NCI-H187 treated with DMSO at 0.1 percent for 48 hours (cell line): ENCODE measurements around the gene TXN2.
"Not testable (repeated sequence)": the region's sequence is repeated elsewhere in the genome, so short reads cannot be mapped to it uniquely, and the experiment has no call there.

ENCODE experiments used
- DNase-seq: peaks from one replicate; lab custom pipeline; 2025; lab: John Stamatoyannopoulos, UW

Gene TXN2, protein sequence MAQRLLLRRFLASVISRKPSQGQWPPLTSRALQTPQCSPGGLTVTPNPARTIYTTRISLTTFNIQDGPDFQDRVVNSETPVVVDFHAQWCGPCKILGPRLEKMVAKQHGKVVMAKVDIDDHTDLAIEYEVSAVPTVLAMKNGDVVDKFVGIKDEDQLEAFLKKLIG

GRCh38 chr22:36481393-36482168, at the start of gene TXN2:
TXN2 (minus strand) TSS chr22:36481640; CDS start chr22:36480837, 803 bp downstream.
- peak; percentile 73 for DNase-seq

GRCh38 chr22:36528795-36529751, 47.6 kb upstream of the TXN2 start, which contains the start of gene EIF3D:
EIF3D (minus strand) TSS chr22:36529166; CDS start chr22:36526121, 3,045 bp downstream.
- peak; percentile 79 for DNase-seq

- DNase-seq: no peak
These were observed 46.9 kb upstream of the TXN2 start for GRCh38 chr22:36528341-36528740.

GRCh38 chr22:36522662-36523061, 41.2 kb upstream of the TXN2 start:
- DNase-seq: no peak

GRCh38 chr22:36520423-36520822, 39.0 kb upstream of the TXN2 start:
- no peak for DNase-seq

DNA sequence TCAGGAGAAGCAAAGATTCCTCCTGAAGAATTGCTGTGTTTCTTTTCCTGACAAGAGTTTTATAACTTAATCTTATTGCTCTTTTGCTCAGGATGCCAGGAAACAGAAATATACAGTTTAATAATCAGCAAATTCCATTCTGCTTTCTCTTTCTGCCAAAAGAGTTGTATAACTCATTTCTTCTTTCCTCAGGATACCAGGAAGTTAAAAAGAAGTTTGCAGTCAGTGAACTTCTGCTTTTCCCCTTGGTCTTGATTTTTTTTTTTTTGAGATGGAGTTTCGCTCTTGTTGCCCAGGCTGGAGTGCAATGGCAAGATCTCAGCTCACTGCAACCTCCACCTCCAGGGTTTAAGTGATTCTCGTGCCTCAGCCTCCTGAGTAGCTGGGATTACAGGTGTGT, 38.5 kb upstream of the TXN2 start:
- DNase-seq: not testable (repeated sequence)

DNA sequence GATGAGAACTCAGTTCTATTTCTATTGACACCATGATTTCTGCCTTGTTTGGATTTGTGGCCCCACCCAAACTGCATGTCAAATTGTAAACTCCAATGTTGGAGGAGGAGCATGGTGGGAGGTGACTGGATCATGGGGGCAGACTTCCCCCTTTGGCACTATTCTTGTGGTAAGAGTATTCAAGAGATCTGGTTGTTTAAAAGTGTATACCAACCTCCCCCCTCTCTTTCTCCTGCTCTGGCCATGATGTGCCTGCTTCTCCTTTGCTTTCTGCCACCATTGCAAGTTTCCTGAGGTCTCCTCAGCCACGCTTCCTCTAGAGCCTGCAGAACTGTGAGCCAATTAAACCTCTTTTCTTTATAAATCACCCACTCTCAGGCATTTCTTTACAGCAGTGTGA, 33.3 kb upstream of the TXN2 start:
- no peak for DNase-seq

GRCh38 chr22:36512991-36513390, 31.6 kb upstream of the TXN2 start:
- no peak for DNase-seq

DNA sequence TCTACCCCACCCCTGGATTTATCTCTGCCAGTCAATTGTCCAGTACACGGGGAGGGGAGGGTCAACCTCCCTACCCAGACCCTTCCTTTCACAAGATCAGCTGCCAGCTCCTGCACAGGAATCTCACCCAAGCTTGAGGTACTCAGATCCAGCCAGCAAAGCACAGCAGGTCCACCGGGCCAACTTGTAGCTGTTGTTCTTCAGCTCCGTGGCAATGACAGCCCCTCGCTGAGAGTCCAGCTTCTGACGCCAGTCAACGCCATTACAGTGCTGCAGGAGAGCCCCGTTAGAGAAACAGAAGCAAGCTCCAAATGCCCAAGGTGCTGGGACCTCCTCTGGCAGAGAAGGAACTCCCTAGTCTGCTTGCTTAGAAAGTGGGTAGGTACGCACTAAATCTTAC, 30.9 kb upstream of the TXN2 start:
- no peak for DNase-seq

DNA sequence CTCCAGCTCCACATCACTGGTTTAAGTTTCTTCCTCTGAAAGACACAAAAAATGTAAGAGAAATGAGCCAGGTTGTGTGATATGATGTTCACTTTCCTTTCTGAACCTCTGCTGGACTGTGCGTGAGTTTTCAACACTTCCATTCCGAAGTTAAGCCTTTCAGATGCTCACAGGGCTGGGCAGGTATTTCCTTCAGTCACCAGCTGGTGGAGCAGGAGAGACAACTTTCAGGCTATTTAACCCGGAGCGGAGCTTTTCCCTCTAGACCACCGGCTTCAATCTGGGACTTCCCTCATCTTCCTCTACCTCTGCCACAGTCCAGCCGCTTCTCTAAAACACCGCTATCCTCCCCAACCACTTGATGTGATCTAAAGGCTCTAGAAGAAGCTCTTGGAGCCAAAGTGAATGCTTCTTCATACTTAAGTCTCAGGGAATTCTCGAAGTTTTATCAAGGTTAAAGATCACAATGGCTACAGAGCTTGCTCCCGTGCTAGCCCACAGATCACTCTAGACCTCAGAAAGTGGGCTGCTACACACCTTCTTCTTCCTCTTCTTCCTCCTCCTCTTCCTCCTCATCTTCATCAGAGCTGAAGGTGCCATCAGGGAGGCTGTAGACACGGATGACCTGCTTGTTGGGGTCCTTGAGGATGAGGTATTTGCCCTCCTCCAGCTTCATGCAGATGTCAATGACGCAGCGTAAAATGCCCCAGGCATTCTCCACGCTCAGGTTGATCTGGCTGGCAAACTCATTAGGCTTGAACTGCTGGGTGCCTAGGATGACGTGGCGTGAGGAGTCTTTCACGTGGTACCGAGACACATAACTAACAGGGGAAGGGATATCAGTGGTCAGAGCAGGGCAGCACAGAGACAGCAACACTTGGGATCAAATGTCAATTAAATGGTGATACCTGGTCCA, 29.8 kb upstream of the TXN2 start:
- DNase-seq: no peak

- DNase-seq: peak; percentile 77
These were observed 28.9 kb upstream of the TXN2 start for GRCh38 chr22:36510384-36510783.

DNA sequence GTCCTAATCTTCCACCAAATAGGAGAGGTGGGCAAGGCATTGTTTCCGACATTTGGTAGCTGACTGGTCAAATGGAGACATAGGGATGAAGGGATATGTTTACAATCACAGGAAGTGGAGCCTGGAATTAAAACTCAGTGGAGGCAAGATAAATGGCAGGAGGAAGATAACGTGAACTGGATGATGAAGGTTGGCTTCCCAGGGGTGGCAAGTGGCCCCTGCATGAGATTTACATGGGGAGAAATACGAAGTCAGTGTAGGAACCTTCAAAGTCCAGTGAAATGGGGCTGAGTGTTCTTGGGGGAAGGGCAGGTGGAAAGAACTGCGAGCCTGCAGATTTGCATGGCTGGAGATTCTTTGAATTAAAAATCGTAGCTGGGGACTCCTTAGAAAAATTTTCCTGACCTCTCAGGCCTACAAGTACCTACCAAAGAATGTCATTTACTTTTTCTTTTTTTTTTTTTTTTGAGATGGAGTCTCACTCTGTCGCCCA, 26.1 kb upstream of the TXN2 start:
- DNase-seq: no peak

- no peak for DNase-seq
These were observed 25.4 kb upstream of the TXN2 start, which contains the start of gene FOXRED2 for GRCh38 chr22:36506637-36507517. FOXRED2 (minus strand) TSS chr22:36507040; CDS start chr22:36506422, 618 bp downstream.

- DNase-seq: no peak
These were observed 24.7 kb upstream of the TXN2 start for GRCh38 chr22:36505998-36506635.

DNA sequence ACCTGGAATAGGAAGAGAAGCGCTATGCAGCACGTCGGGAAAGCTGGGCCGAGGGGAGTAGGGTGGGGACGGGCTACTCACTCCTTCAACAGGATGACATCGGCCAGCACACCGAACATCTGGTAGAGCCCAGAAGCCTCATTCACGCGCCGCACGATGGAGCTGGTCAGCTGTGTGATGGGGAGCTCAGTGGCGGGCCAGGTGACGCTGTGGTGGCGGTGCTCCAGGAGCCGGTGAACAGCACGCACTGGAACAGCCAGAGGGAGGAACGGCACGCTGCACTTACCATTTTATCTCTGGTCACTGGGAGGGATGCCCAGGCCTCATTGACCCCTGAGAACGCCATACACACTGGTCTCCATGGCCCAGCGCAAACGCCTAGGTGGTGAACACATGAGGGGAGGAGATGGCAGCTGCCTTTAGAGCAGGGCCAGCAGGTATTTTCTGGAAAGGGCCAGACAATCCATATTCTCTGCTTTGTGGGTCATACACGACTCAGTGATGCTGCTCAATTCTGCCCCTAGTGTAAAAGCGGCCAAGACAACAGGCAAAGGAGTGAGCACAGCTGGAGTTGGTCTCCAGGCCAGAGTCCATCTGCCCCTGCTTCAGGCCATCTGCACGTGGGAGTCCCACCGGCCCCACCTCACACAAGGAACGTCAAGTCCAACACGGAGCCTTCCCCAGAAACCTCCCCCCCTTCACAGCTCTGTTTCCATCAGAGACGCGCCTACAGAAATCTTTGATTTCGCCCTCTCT, 16.6 kb upstream of the TXN2 start:
- no peak for DNase-seq

DNA sequence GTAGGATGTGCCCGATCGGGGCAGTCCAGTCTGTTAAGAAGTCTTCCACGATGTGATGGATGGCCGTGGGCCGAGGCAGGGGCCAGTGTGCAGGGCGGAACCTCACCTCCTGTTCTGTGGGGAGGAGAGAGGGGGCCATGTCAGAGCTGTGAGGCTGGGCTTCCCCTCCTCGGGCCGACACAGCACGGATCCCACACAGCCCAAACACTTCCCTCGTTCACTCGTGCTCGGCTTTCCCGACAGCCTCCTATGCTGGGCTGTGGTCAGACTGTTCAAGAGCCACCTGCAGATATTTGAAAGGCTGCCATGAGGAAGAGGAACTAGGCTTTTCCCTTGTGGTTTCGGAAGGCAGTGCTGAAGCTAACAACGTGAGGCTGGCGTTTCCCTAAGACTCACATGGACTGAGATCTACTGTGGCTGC, 12.3 kb upstream of the TXN2 start:
- no peak for DNase-seq

- DNase-seq: no peak
These were observed 10.7 kb upstream of the TXN2 start for GRCh38 chr22:36492109-36492508.

- no peak for DNase-seq
These were observed 9.7 kb upstream of the TXN2 start for GRCh38 chr22:36491155-36491554.
